NCI-H1092 (cell line): ENCODE data around the gene FAM162A.
"Not testable (repeated sequence)": the region's sequence is repeated elsewhere in the genome, so short reads cannot be mapped to it uniquely, and the experiment has no call there.

Experiments used
- DNase-seq: peaks from one replicate; lab custom pipeline; 2025; lab: John Stamatoyannopoulos, UW

The FAM162A gene

DNA sequence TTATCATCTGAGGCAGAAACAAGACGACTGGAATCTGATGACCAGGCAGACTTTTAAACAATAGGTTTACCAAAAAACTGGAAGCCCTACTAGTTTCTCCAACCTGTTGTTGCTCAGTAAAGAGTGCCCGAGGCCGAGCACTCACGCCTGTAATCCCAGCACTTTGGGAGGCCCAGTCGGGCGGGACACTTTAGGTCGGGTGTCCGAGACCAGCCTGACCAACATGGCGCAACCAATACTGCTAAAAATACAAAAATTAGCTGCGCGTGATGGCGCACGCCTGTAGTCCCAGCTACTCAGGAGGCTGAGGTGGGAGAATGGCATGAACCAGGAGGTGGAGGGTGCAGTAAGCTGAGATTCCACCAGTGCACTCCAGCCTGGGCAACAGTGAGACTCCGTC lies 33.0 kb downstream of the FAM162A start:
- DNase-seq = no peak

GRCh38 chr3:122421101-122421500 lies 37.1 kb downstream of the FAM162A start:
- DNase-seq = no peak

DNA sequence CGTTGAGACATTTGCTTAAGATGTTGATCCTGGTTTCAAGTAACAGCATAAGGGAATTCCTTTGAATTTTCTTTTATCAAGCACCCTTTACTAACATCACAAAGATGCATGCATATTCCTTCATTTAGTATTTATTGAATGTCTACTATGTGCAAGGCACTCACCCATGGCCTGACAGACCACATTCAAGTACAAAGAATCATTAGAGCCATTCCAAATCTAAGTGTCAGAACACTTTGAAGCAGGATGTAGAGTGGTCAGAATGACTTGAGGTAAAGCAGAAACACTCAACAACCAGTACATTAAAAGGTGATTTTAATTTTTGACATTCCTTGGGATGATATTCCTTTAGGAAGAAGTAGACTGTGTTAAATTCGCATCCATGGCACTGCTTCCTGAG lies 37.9 kb downstream of the FAM162A start:
- no peak for DNase-seq

GRCh38 chr3:122427857-122428471 lies 44.0 kb downstream of the FAM162A start:
- DNase-seq = no peak

GRCh38 chr3:122430371-122430770 lies 46.4 kb downstream of the FAM162A start:
- no peak for DNase-seq

GRCh38 chr3:122435950-122436349 lies 52.0 kb downstream of the FAM162A start:
- no peak for DNase-seq

DNA sequence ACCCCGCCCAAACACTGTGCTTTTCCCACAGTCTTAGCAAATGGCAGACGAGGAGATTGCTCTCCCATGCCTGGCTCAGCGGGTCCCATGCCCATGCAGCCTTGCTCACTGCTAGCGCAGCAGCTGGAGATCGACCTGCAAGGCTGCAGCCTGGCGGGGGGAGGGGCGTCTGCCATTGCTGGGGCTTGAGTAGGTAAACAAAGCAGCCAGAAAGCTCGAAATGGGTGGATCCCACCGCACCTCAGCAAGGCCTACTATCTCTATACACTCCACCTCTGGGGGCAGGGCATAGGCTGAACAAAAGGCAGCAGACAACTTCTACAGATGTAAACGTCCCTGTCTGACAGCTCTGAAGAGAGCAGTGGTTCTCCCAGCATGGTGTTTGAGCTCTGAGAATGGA lies 59.1 kb downstream of the FAM162A start:
- no peak for DNase-seq

DNA sequence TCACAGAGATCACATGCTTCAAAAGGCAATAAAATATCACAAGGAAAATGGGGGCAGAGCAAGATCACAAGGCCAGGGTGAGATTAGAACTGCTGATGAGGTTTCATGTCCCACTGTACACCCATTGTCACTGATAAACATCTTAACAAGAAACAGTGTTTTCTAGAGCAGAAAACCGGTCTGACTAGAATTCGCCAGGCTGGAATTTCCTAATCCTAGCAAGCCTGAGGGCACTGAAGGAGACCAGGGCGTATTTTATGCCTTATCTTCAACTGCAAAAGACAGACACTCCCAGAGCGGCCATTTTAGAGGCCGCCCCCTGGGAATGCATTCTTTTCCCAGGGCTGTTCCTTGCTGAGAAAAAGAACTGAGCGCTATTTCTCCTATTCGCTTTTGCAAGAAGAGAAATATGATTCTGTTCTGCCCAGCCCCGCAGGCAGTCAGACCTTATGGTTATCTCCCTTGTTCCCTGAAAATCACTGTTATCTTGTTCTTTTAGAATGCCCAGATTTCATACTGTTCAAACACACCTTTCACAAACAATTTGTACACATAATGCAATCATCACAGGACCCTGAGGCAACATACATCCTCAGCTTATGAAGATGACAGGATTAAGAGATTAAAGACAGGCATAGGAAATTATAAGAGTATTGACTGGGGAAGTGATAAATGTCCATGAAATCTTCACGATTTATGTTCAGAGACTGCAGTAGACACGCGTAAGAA lies 59.9 kb downstream of the FAM162A start:
- DNase-seq = not testable (repeated sequence)

GRCh38 chr3:122444491-122444887 lies 60.5 kb downstream of the FAM162A start:
- not testable (repeated sequence) for DNase-seq

DNA sequence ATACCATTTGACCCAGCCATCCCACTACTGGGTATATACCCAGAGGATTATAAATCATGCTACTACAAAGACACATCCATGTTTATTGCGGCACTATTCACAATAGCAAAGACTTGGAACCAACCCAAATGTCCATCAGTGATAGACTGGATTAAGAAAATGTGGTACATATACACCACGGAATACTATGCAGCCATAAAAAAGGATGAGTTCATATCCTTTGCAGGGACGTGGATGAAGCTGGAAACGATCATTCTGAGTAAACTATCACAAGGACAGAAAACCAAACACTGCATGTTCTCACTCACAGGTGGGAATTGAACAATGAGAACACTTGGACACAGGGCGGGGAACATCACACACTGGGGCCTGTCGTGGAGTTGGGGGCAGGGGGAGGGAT lies 64.2 kb downstream of the FAM162A start:
- DNase-seq = not testable (repeated sequence)

DNA sequence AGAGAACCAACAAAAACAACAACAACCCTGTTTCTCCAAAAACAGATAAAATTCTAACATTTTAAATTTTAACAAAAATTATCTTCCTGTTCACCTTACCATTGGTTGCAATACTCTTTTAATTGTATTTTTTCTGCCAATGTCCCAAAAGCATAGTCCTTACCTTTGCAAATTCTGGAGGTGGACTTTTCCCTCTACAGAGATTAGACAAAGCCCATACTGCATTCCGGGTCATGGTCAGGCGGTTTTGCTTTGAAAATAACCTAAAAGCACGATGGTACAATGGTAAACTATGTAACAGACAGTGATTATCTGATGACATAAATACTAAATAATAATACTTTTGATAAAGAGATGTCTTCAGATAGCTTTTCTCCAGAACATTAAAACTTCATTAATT lies 67.4 kb downstream of the FAM162A start:
- no peak for DNase-seq

- DNase-seq = no peak
These were observed 72.1 kb downstream of the FAM162A start for GRCh38 chr3:122456074-122456473.

DNA sequence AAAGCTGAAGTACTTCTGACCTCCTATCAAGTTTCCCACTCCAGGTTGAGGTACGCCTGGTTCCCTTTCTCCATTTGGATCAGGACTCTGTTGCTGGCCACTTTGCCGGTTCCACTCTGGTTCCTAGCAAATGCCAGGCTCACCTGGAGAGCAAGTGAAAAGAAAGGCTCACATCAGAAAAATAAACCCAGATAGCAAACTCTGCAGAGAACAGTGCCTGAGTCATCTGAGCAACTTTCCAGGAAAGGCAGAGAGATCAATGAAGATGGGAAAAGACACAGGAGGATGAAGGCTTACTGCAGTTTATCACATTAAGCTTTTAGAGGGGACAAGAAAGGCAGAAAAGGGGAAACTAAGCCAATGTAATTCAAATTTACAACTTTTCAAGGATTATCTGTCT lies 73.7 kb downstream of the FAM162A start:
- DNase-seq = no peak

DNA sequence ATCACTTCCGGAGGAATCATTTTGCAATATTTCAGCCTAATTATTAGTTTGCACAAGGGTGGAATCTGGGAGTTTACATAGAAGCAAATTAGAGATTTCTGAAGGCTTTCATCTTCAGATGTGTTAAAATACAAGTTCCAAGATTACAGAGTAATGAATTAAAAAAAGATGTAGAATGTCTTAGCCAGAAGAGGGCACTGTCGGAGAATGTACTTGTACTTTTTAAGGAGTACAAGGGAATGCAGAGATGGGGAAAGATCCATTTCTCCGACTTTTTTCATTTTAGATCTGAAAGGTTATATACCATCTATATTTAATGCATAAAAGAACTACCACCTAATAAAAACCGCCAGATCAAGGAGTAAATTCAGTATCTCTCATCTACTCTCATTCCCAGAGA lies 75.0 kb downstream of the FAM162A start:
- no peak for DNase-seq

- DNase-seq = no peak
These were observed 77.8 kb downstream of the FAM162A start for GRCh38 chr3:122461806-122462205.
